Measurements from ENCODE around the gene SMURF1.
"Not testable (repeated sequence)": the region's sequence is repeated elsewhere in the genome, so short reads cannot be mapped to it uniquely, and the experiment has no call there.

The SMURF1 gene

DNA sequence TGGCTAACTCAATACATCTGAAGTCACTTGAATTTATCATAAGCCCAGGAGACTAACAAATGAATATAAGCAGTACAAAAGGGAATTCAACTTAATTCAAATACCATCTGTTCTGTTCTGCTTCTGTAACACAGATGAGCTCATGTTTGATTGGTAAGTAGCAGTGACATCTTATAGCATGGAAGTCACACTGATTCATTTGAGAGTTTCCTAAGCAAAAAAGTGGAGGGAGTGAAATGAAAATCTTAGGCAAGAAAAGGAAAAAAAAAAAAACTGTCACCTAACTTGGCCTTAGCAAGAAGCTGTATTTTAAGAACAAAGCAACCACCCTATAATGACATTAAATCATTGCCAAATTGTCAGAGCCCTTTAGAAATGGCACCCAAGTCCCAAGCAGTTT lies 49.5 kb downstream of the SMURF1 start:
- DNase-seq = no peak

DNA sequence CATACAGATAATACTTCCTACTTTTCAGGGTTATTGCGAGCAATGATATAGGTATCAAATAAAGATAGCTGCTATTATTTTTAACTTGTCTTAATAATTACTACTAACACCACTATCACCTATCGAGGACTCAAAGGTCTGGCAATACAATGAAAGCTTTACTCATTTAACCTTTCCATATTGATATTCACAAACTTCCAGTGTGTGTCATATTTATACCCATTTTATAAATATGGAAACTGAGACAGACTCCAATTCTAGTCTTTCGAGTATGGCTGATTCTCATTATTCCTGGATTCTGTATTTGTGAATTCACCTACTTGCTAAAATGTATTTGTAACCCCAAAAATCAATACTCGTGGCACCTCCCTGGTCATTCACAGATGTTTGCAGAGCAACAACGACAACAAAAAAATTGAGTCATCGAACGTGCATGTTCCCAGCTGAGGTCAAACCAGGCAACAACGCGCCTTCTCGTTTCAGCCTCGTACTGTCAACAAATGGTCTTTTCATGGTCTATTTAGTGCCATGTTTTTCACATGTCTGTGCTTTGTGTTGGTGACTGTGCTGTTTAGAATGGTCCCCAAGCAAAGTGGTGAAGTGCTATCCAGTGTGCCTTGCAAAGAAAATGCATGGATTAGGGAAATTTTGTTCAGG lies 51.7 kb downstream of the SMURF1 start:
- DNase-seq = no peak

DNA sequence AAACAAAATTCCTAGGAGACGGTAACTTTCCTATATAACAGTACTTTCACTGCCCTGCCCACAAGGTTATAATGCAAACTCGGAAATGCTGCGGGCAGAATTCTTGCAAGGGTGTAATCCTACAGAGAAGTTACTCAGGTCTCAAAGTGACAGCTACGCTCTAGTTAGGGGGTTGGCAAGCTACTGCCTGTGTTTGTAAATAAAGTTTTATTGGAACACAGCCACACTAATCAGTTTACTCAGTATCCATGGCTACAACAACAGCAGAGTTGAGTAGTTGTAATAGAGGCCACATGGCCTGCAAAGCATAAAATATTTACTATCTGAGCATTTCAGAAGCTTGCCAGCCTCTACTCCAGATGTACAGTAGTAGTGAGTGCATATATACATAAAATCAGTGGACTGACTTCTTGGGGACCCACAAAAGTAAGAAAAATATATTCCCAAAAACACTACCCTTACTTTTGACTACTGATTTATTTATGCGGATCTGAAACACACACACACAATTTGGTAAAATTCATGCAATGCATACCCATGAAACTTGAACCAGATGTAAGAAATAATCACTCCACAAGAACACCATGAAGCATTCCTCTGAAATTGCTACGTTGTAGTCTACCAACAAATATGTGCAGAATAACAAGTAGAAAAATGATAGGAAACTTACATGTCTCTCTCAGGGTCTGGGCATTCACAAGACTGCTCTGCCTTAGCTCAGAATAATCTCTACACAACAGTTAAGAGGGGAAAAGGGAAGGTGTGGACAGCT lies 53.0 kb downstream of the SMURF1 start:
- DNase-seq = no peak

DNA sequence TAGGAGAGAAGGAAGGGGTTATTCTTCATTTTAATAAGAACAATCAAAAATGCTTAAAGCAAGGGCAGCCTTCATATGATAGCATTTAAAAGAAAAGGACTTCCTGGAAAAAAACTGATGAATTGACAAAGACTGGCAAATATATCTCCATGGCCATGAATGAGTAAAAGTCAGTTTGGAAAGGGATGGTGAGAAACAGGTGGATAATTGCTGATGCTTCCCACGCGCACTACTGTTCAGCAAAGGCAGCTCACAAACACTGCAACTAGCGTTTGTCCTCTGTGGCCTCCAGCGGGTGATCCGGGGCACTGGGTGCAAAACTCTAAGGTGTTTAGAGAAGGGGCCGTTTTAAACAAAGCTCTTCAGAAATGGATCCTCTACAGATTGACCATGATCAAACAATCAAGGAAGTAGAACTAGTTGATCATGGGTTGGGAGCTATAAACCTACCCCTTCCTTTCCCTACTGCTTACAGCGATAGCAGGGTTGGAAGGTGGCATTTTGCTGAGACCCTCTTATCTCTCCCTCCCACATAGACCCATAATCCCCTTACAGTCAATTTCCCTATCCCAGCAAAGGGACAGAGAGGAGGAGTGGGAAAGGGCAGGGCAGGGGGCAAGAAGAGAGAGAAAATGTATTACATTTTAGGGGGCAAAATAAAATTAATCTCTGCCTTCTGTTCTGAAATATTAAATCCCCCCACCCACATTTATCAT lies 53.8 kb downstream of the SMURF1 start:
- no peak for DNase-seq

DNA sequence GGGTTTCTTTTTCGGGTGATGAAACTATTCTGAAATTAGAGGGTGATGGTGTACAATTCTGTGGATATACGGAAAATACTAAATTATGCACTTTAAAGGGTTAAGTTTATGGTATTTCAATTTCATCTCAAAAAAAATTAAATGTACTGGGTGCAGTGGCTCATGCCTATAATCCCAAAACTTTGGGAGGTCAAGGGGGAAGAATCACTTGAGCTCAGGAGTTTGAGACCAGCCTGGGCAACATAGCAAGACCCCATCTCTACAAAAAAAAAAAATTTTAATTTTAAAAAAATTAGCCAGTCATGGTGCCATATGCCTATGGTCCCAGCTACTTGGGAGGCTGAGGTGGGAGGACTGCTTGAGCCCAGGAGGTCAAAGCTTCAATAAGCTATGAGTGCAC lies 57.0 kb downstream of the SMURF1 start:
- DNase-seq = no peak

DNA sequence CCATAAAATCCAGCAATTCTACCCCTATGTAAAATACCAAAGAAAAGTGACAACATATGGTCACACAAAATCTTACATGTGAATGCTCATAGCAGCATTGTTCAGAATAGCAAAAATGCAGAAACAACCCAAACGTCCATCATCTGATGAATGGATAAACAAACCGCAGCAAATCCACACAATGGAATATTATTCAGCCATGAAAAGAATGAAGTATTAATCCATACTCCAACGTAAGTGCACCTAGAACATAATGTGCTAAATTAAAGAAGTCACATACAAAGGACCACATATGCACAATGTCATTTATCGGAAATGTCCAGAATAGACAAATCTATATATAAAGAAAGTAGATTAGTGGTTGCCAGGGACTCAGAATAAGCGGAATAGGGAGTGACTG lies 57.4 kb downstream of the SMURF1 start:
- no peak for DNase-seq

DNA sequence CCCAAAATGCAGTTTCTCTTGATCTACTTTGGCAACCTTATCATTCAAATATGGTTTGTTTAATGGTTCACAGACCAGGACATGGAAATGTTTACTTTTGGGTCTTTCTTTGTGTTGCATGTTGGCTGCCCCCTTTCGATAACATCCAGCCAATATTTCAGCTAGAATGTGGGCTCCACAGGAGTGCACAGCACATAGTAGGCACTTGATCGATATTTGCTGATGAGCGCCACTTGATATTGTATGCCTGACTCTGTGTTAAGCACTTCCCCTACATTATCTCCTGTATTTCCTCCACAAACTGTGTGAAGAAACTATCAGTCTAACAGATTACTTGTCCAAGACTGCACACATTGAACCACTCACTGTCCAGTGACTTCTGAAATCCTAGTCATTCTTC lies 60.2 kb downstream of the SMURF1 start:
- no peak for DNase-seq

DNA sequence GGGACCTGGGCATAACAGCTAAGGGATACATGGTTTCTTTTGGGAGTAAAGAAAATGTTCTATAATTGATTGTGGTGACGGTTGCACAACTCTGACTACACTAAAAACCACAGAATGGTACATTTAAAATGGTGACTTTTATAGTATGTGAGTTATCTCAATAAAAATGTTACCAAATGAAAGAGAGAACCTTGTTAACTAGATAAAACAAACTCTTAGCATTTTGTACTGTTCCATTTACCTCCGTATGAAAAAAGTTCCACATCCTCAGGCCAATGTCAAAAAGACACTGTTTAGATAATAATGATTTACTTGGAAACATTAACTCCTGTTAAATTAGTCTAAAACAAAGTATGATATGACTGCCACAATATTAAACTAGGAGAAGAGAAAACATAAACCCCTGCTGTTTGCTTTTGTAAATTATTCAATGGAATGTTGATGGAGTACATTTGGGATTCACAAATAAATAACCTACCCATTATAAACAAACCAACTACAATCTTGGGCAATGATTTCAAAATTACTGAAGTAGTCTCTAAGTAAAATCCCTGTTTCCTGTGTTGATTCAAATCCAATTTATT lies 60.7 kb downstream of the SMURF1 start:
- DNase-seq = no peak

DNA sequence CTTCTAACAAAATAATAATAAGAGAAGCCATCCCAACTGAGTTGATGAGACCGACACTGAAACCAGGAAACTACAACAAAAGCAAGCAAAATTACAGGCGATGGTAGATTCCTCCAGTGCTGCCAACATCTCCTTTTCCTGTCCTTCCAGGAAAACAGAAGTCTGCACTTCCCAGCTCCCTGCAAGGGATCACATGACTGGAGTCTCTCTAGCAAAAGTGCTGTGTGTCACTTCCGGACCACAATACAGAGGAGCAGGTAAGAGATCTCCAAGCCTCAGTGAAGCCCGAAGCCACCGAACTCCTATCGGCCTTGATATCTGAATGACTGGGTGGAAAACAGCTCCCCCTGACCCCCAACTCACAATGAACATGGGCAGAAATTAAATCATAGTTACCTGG lies 63.2 kb downstream of the SMURF1 start:
- no peak for DNase-seq

DNA sequence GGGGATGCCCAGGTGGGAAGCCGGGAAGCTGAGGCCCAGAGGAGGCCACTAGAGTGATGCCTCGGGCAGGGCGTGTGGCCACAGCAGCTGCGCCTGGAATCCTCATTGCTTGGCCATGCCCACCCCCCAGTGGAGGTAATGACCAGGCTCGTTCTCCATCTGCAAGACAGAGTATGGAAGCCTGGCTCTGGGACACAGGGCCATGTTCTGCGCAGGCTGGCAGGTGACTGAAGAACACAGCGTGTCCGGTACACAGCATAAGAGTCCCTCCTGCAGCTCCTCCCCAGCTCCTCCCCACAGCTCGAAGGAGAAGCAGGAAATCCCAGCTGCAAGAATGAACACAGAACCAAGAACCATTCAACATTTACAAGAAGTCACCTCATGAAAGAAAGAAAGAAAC lies 64.8 kb downstream of the SMURF1 start:
- no peak for DNase-seq

DNA sequence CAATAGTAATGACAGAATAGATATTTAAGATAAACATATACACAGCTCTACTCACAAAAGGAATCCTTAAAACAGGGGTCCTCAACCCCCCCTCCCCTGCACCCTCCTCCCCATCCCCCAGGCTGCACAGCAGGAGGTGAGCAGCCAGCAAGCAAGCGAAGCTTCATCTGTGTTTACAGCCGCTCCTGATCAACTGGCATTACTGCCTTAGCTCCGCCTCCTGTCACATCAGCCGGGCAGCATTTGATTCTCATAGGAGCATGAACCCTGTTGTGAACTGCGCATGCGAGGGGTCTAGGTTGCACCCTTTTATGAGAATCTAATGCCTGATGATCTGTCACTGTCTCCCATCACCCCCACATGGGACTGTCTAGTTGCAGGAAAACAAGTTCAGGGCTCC lies 65.5 kb downstream of the SMURF1 start:
- no peak for DNase-seq

DNA sequence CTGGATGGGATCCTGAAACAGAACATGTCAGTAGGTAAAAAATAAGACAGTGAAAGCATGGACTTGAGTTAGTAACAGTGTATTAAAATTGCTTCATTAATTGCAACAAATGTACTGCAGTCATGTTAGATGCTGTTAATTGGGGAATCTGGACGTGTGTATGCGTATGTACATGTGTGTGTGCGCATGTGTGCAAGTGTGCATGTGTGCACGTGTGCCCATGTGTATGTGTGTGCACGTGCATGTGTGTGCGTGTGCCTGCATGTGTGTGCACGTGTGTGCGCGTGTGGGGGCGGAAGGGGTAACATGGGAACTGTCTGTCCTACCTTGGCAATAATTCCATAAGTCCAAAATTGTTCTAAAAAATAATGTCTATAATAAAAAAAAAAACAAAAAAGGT lies 67.3 kb downstream of the SMURF1 start:
- DNase-seq = no peak

DNA sequence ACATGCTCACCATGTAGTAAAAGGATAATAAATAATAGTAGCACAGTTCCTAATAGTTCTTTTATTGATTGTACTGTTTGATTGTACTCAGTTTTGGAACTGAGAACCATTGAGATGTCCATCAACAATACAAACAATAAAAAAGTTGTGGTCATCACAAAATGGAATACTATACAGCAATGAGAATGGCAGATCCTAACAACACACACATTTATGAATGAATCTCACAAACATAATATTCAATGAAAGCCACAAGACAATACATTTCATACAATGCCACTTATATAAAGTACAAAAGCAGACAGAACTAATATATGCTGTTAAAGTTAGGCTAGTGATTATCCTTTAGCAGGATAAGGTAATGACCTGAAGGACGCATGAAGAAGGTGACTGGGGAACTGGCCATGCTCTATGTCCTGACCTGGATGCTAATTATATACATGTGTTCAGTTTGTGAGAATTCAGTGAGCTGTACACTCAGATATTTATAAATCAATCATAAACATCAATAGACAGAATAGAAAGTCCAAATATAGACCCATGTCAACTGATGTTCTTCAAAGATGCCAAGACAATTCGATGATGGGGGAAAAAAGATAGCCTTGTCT lies 70.0 kb downstream of the SMURF1 start:
- no peak for DNase-seq

DNA sequence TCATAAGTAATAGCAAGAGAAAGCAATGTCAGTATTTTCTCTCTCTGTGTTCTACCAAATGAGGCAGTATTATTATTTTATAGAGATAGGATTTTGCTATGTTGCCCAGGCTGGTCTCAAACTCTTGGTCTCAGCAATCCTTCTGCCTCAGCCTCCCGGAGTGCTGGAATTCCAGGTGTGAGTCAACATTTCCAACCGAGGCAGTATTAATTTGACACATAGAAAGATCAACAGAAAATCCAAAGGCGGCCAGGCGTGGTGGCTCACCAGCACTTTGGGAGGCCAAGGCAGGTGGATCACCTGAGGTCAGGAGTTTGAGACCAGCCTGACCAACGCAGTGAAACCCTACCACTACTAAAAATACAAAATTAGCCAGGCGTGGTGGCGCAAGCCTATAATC lies 71.8 kb downstream of the SMURF1 start:
- DNase-seq = no peak

DNA sequence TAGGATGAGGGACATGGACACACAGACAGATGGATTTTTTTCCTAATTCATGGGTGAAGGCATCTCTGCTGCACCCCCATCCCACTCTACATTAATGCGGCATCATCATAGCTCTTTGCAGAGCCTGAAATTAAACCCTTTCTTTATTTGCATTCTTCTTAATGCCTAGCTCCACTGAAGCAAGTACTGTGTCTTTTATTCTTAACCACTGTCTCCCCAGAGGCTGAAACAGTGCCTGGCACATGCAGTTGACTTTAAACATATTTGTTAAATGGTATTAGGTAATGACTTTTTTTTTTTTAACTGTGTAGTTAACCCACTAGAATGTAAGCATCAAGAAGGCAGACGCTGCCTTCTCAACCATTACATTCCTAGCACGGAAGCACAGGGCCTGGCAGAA lies 73.5 kb downstream of the SMURF1 start:
- no peak for DNase-seq

DNA sequence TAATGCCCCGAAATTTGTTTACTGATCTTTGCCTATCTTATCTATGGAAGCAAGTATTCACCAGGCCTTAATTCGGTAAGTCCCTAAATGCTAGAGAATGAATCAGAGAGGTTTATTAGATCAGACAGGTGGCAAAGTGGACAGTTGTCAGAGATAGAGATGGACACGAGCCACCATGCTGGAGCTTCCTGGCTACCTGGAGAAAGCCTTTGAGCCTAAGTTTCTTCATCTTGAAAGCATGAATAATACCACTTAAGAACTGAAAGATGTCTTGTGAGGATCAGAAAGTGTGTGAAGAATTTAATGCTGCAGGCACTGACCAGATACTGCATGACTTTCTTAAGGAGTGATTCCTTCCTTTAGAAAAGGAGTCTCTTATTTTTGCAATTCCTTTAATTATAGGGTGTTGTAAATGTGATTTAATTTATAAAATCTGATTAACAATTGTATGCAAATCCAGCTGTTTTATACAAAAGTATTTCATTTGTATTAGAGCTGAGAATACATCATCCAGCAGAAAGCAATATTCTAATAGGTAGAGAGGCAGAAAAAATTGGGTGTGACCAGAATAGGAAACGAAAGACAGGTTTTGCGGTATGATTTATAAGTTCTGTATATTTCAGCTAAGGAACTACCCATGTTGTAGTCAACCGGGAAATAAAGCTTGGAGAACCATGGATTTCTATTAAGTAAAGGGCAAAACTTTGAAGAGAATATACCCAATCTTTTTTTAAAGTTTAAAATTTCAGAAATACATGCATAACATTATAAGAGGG lies 82.7 kb downstream of the SMURF1 start:
- DNase-seq = no peak

DNA sequence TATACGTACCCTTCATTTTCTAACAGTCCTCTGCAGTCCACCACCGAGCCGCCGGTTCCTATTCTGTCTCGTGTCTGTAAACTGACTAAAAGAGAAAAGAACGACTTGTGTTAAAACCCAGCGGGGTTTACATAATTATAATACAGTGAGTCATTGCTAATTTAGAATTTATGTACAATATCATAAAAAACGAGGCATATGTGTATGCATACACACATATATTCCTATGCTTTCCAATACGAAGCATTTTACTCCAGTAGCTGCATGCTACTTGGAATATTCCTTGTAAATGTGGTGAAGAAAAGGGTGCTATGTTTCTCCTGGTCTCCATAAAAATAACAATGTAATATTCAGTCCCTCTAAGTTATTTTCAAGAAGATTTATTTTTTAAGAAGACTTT lies 89.1 kb downstream of the SMURF1 start:
- no peak for DNase-seq

DNA sequence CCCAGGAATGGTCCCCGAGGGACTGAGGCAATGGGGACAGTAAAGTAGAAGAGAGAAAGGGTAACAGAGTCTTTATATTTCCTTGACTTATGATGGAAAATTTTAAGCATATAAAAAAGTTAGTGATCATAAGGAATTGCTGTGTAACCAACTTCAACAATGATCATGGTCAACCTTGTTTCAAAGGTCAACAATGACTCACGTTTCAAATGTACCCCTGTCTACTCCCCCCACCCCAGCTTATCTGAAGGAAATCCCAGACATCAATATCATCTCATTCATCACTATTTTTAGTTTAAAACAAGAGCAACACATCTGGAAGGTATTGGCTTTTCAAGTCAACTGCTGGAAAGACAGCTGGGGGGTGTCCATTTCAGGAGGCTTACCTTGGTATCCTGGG lies 92.9 kb downstream of the SMURF1 start:
- no peak for DNase-seq

DNA sequence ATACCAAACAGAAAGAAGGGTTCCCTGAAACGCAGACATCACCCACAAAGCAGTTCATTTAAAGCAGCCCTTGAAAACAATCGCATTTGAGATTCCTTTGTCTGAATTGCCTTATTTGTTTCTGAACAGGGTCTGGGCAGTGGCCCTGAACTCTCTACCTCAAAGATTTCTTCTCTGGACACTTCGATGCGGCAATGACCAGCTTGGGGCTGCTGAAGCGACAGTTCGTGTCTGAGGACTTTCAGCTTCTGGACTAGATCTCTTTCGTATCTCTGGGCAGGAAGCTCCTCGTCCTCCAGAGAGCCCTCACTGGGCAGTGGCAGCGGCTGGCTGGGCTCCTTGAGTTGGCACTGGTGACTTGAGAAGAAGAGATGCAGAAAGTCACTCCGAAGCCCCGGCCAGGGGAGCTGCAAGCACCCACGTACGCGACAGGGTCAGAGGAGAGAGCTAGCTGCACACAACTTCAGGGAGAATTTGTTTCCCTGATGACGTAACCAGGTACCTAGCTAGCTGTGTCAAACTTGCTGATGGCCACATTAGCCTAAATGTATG lies 96.3 kb downstream of the SMURF1 start:
- DNase-seq = no peak

DNA sequence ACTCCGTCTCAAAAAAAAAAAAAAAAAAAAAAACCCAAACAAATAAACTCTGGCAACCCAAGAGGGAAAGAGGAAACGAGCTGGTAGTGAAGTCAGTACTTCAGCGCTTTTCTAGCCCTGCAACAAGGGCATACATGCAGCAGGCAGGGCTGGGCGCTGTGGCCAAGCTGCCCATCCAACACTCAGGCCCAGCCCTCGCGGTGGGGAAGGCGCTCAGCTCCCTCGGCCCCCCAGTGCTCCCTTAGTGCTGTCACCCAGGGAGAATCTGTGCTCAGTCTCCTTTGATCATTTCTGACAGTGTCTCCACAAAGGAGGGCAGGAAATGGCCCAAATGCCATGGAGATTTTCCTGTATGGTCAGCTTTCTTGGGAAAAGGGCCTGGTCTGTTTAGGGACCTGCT lies 97.2 kb downstream of the SMURF1 start:
- DNase-seq = no peak

DNA sequence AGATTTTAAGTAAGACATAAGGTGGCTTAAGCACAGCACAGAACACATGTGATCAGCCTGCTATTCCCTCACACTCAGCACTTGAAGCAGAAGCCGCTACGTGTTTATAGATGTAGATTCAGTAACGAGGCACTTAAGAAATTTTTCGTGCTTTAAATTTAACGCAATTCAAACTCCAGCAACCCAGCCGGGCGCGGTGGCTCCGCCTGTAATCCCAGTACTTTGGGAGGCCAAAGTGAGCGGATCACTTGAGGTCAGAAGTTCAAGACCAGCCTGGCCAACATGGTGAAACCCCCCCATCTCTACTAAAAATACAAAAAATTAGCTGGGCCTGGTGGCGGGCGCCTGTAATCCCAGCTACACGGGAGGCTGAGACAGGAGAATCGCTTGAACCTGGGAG lies 97.6 kb downstream of the SMURF1 start:
- not testable (repeated sequence) for DNase-seq

DNA sequence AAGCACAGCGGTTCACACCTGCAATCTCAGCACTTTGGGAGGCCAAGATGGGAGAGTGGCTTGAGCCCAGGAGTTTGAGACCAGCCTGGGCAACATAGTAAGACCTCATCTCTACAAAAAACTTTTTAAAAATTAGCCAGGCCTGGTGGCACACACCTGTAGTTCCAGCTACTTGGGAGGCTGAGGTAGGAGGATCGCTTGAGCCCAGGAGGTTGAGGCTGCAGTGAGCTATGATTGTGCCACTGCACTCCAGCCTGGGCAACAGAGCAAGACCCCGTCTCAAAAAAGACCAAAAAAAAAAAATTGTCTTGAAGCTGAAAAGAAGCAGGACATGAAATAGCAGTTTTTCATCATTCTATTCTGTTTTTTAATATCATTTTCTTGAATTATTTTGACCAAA lies 99.0 kb downstream of the SMURF1 start:
- not testable (repeated sequence) for DNase-seq

All from EL (cell line).